Measurements from ENCODE around the gene KCNA2. TPM values are rescaled to one million over a fixed set of nuclear protein-coding genes. Genes with fewer than 3 reads are reported as not detected.

The KCNA2 gene
- 1 to 10 TPM in 1 of 2 donors, under 1 TPM in 1; 0.64 to 6.2 TPM for total RNA-seq

GRCh38 chr1:110605901-110606656, at the start of gene KCNA2:
KCNA2 (minus strand) TSS chr1:110606358; CDS start chr1:110604782, 1,576 bp downstream.
- intact Hi-C loops (cut with DNase I) = no loop called here
- no peak within 1 kb of the TSS for H3K27ac ChIP-seq
- TF ChIP-seq POLR2A (IDR thresholded peaks at IDR 0.05) (no peak), POLR2AphosphoS5 (IDR thresholded peaks at IDR 0.05) (no peak), CTCF (IDR thresholded peaks at IDR 0.05) (no peak)

GRCh38 chr1:110650609-110651008, 44.5 kb upstream of the KCNA2 start:
- 61% methylated on average over 2 of the region's 2 CpGs for WGBS
- intact Hi-C loops (cut with DNase I) = no loop called here
- Histone ChIP-seq H3K27ac (no peak overlapping the region), H3K9me3 (no peaks in the 10 kb centered on the region), H3K36me3 (no peaks in the 10 kb centered on the region), H3K4me1 (replicated peaks) (no peaks in the 10 kb centered on the region), H3K4me3 (no peak overlapping the region), H3K27me3 (replicated peaks; ENCODE audit: insufficient read depth) (no peaks in the 10 kb centered on the region)
- TF ChIP-seq CTCF (IDR thresholded peaks at IDR 0.05) (no peak), POLR2AphosphoS5 (IDR thresholded peaks at IDR 0.05) (no peak), POLR2A (IDR thresholded peaks at IDR 0.05) (no peak)
- DNase-seq (ENCODE audit: low spot score) = no peak

More at GRCh38 chr1:110605901-110606656, at the start of gene KCNA2:
- DNase-seq (ENCODE audit: low spot score) = no peak
- Histone ChIP-seq H3K4me1 (replicated peaks) (no peaks in the 10 kb centered on the region), H3K36me3 (no peaks in the 10 kb centered on the region), H3K4me3 (peak within 1 kb of the TSS; percentile 41 to 44), H3K9me3 (no peaks in the 10 kb centered on the region), H3K27me3 (replicated peaks; ENCODE audit: insufficient read depth) (no peaks in the 10 kb centered on the region)
- WGBS = 3% methylated on average over 24 of the region's 41 CpGs

- H3K4me3 ChIP-seq = no peak overlapping the region
- no peaks in the 10 kb centered on the region for H3K27me3 ChIP-seq (replicated peaks; ENCODE audit: insufficient read depth)
- DNase-seq (ENCODE audit: low spot score) = no peak
- no peaks in the 10 kb centered on the region for H3K36me3 ChIP-seq
- TF ChIP-seq CTCF (IDR thresholded peaks at IDR 0.05) (no peak), POLR2A (IDR thresholded peaks at IDR 0.05) (no peak), POLR2AphosphoS5 (IDR thresholded peaks at IDR 0.05) (no peak)
- H3K4me1 ChIP-seq (replicated peaks) = no peaks in the 10 kb centered on the region
- intact Hi-C loops (cut with DNase I) = no loop called here
- H3K9me3 ChIP-seq = no peaks in the 10 kb centered on the region
- 68% methylated on average over 2 of the region's 2 CpGs for WGBS
- no peak overlapping the region for H3K27ac ChIP-seq
Observed at GRCh38 chr1:110648417-110648816, 42.3 kb upstream of the KCNA2 start.

- 29% methylated on average over 5 of the region's 5 CpGs for WGBS
- no peak for DNase-seq (ENCODE audit: low spot score)
Observed at GRCh38 chr1:110647254-110647891, 41.2 kb upstream of the KCNA2 start.

More at GRCh38 chr1:110647254-110647891, 41.2 kb upstream of the KCNA2 start:
- no peaks in the 10 kb centered on the region for H3K9me3 ChIP-seq
- no peaks in the 10 kb centered on the region for H3K4me1 ChIP-seq (replicated peaks)
- H3K27me3 ChIP-seq (replicated peaks; ENCODE audit: insufficient read depth) = no peaks in the 10 kb centered on the region
- no peak overlapping the region for H3K27ac ChIP-seq
- no peaks in the 10 kb centered on the region for H3K36me3 ChIP-seq
- TF ChIP-seq POLR2A (IDR thresholded peaks at IDR 0.05) (no peak), POLR2AphosphoS5 (IDR thresholded peaks at IDR 0.05) (no peak), CTCF (IDR thresholded peaks at IDR 0.05) (no peak)
- intact Hi-C loops (cut with DNase I) = no loop called here
- H3K4me3 ChIP-seq = no peak overlapping the region

Data from prostate gland (tissue), 2 donors.